LNCAP (cell line): ENCODE measurements around the gene MTHFD2.
A peak's percentile ranks its signal among the peaks of the same experiment; 100 is the strongest.

Source experiments
- CTCF ChIP-seq: fragments of 450-650 bp; IDR thresholded peaks from 2 replicates; pipeline ENCODE4 v1.5.1; 2017; ENCODE audit warnings: mild to moderate bottlenecking

Gene MTHFD2

GRCh38 chr2:74261204-74261864 is 62.9 kb downstream of the MTHFD2 start:
- TF ChIP-seq CTCF = peak; percentile 45

- TF ChIP-seq CTCF = no peak
Observed at GRCh38 chr2:74262681-74263080, 64.3 kb downstream of the MTHFD2 start.

- TF ChIP-seq CTCF = no peak
Observed at GRCh38 chr2:74264281-74264680, 65.9 kb downstream of the MTHFD2 start.

- TF ChIP-seq CTCF = peak; percentile 52
Observed at GRCh38 chr2:74267068-74267467, 68.7 kb downstream of the MTHFD2 start.
